C4-2B (cell line): ENCODE results near the gene GDF2.

Experiments used
- H3K27ac ChIP-seq: fragments of 450-650 bp; 2 replicates; pipeline ENCODE4 v1.5.1; 2017
- CTCF ChIP-seq: fragments of 450-650 bp; conservative IDR thresholded peaks from 2 replicates; pipeline ENCODE4 v1.5.1; 2017; ENCODE audit warnings: mild to moderate bottlenecking
- ZFX ChIP-seq: fragments of 450-650 bp; IDR thresholded peaks from 2 replicates; pipeline ENCODE4 v1.6.1; 2017

The GDF2 gene

GRCh38 chr10:47359101-47359500, 36.8 kb downstream of the GDF2 start:
- H3K27ac ChIP-seq = no peak overlapping the region
- TF ChIP-seq ZFX (no peak), CTCF (no peak)

DNA sequence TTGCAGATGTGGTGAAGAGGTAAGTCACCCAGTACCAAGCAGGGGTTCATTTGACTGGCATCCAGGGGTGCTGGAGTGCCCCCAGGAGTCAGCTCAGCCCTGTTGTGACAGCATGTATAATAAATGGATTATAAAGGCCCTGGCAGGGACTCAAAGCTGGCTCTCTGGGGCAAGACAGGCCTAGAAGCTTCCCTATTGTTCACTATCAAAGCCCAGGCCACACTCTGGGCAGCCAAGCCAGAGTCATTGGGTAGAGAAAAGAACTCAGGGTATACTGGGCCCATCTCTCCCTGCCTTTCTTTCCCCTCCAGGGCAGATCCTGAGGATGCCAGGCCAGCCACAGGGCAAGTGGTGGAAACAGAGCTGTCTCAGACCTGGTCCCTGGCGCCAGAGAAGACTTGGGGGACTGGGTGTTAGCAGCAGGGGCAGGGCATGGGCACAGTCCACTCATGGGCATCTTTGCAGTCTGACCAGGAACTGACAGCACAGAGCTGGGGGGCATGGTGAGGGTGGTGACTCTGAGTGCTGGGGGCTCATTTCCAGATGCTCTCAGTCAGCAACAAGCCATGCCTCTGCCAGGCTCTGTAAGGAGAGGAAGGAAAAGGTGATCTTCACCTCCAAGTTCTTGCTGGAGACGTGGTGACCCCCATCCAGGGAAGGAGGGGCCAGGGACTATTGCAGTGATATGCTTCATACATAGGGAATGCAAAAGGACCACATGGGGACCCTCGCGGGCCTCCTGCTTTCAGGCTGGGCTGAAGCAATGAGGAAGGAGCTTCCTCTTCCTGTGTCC, 37.6 kb downstream of the GDF2 start:
- no peak overlapping the region for H3K27ac ChIP-seq
- TF ChIP-seq CTCF (no peak), ZFX (no peak)

- TF ChIP-seq CTCF (no peak), ZFX (no peak)
- no peak overlapping the region for H3K27ac ChIP-seq
Measured at GRCh38 chr10:47360419-47361040, 38.3 kb downstream of the GDF2 start.

GRCh38 chr10:47361293-47361692, 39.0 kb downstream of the GDF2 start:
- no peak overlapping the region for H3K27ac ChIP-seq
- TF ChIP-seq CTCF = peak; percentile 88
- TF ChIP-seq ZFX = no peak

- no peak for TF ChIP-seq CTCF
- TF ChIP-seq ZFX = no peak
- no peak overlapping the region for H3K27ac ChIP-seq
Measured at GRCh38 chr10:47362199-47362598, 39.9 kb downstream of the GDF2 start.

DNA sequence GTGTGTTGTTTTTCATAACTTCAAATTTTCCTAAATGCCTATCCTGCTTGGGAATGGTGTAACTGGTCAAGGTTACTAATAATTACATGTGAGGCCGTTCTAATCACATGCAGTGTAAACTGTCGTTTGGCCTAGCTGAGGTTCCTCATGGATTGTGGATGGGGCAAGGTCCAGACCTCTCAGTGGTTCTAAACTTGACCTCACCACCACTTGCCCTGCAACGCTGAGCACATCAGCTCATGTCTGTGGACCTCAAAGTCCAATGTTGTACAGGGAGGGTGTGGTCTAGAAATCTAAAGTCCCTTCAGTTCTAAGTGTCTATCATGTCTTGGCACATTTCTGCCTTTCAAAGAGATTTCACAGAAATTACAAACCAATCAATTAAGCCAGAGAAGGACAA, 41.5 kb downstream of the GDF2 start:
- no peak overlapping the region for H3K27ac ChIP-seq
- TF ChIP-seq ZFX (no peak), CTCF (no peak)

DNA sequence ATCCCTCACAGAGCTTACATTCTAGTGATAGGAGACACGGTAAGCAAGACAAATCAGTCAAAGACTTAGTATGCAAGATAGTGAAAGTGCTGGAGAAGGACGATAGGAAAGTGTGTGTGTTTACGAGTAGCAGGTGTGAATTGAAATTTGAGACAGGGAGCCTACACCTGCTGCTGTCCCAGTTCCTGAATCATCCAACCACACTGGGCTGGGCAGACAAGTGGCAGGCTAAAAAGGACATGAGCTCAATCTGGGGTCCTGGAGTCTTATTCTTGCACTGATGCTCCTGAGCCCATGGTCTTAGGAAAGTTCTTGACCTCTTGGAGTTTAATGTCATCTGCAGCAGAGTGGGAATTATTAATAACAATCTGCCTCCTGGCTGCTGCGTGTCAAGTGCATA, 42.1 kb downstream of the GDF2 start:
- no peak overlapping the region for H3K27ac ChIP-seq
- TF ChIP-seq ZFX = no peak
- no peak for TF ChIP-seq CTCF
